AML-193 (cell line): Measurements from ENCODE around the gene AAGAB.
"Not testable (repeated sequence)": the region's sequence is repeated elsewhere in the genome, so short reads cannot be mapped to it uniquely, and the experiment has no call there.

ENCODE experiments used
- DNase-seq, 2 experiments: peaks; one replicate each; lab custom pipeline; 2025; lab: John Stamatoyannopoulos, UW

Gene AAGAB

DNA sequence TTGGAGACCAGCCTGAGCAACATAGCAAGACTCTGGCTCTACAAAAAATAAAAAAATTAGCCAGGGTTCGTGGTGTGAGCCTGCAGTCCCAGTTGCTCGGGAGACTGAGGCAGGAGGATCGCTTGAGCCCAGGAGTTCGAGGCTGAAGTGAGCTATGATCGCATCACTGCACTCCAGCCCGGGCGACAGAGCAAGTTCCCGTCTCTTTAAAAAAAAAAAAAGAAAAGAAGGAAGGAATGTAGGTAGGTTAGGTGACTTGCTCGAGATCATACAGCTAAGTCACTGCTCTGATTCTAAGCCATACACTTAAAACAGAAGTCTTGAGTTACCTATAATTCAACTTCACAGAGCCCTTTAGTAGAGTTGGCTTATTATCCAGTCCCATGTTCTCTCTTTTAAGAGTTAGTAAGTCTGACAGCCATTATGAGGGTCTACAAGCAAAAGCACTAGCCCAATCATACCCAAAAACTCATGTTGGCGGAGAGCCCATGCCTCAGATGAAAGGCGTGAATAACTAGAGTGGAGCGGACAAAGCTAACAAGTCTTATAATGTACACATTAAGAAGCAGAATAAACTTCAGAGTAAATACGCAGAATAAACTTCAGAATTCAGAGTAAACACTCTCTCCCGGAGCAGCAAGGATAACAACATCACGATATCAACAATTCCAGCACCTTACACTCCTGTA lies 768 bp downstream of the AAGAB start:
- DNase-seq, result peak in 1 of 2 experiments; percentile 31

DNA sequence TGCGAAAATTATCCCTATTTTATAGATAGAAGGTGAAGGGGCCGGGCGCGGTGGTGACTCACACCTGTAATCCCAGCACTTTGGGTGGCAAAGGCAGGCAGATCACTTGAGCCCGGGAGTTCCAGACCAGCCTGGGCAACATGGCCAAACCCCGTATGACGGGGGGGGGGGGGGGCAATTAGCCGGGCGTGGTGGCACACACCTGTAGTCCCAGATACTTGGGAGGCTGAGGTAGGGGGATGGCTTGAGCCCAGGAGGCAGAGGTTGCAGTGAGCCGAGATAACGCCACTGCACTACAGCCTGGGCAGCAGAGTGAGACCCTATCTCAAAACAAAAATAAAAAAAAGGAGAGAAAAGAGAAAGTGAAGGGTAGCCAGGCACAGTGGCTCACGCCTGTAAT lies 1.4 kb downstream of the AAGAB start:
- DNase-seq, result no peak

DNA sequence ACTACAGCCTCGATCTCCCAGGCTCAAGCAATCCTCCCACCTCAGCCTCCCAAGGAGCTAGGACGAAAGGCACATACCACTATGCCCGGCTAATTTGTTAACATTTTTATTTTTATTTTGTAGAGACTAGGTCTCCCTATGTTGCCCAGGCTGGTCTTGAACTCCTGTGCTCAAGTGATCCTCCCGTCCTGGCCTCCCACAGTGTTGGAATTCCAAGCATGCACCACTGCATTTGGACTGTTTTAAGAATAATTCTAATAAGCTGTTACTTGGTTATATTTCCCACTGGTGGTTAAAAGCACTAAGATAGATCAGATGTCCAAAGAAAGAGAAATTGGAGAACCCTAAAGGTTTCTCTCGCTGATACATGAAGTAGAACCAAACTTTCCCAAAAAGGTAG lies 3.1 kb downstream of the AAGAB start:
- DNase-seq, result no peak

DNA sequence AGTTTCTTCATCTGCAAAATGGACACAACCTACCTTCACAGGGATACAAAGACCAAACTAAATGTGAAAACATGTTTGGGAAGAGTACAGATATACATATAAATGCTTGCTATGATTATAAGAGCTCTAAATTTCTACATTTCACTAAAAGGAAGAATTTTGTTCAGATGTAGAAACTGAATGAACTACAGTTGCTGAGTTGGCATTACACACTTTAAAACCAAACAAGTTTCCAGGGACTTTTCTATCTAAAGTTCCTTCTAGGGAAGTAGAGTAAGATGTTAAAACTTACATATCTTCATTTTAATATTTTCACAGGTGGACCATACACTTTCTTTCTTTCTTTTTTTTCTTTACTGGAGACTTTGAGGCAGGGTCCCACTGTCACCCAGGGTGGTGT lies 4.6 kb downstream of the AAGAB start:
- DNase-seq, result no peak

DNA sequence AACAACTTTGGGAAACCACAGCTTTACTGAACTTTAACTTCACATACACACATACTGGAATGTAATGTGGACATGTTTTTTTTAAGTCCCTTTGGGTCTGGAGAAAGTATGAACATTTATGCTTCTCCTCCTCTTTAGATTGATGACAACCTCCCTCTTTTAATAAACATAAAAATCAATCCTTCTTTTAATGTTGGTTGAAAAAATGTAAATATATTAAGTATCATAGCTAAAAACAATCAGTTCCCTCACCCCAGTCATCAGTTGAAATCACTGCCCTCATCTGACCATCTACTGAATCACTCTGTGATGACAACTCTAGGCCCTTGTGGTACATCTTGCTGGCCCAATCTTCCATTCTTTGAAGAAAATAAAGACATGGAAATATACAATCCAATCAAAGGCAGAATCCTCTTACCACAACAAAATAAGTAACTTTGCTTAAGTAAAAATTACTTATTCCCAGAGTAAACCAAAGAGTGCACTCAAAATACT lies 6.4 kb downstream of the AAGAB start:
- DNase-seq, result no peak

DNA sequence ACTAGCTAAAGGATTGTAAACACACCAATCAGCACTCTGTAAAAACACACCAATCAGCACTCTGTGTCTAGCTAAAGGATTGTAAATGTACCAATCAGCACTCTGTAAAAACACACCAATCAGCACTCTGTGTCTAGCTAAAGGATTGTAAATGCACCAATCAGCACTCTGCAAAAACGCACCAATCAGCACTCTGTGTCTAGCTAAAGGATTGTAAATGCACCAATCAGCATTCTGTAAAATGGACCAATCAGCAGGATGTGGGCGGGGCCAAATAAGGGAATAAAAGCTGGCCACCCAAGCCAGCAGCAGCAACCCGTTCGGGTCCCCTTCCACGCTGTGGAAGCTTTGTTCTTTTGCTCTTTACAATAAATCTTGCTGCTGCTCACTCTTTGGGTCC lies 7.9 kb downstream of the AAGAB start:
- not testable (repeated sequence) for DNase-seq

DNA sequence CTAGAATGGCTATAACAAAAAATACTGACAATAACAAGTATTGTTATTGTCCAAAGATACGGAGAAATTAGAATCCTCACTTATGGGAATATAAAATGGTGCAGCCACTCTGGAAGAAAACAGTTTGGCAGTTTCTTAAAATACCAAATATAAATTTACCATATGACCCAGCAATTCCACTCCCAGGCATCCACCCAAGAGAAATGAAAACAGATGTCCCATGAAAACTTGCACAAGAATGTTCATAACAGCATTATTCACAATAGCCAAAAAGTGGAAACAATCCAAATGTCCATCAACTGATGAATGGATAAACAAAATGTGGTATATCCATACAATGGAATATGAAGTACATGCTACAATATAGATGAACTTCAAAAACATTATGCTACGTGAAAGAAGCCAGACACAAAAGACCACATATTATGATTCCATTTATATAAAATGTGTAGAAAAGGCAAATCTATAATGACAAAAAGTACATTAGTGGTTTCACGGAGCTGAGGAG lies 9.4 kb downstream of the AAGAB start:
- DNase-seq, result no peak

DNA sequence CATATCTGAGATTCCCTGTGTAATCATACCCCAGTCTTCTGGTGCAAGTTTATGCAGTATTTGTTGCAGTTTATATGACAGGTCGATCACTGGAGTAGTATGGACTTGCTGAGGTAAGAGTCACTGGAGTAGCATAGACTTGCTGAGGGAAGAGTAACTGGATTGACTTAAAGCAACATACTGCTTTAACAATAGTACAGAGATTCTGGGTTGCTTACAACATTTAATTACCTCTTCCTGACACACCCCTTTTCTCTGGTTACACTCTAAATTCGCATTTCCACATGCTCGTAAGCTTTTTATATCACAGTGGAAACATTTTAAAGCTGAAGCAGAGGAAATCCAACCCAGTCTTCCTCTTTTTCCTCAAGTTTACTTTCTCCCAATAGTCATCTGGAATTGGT lies 11.8 kb downstream of the AAGAB start:
- DNase-seq, result no peak

DNA sequence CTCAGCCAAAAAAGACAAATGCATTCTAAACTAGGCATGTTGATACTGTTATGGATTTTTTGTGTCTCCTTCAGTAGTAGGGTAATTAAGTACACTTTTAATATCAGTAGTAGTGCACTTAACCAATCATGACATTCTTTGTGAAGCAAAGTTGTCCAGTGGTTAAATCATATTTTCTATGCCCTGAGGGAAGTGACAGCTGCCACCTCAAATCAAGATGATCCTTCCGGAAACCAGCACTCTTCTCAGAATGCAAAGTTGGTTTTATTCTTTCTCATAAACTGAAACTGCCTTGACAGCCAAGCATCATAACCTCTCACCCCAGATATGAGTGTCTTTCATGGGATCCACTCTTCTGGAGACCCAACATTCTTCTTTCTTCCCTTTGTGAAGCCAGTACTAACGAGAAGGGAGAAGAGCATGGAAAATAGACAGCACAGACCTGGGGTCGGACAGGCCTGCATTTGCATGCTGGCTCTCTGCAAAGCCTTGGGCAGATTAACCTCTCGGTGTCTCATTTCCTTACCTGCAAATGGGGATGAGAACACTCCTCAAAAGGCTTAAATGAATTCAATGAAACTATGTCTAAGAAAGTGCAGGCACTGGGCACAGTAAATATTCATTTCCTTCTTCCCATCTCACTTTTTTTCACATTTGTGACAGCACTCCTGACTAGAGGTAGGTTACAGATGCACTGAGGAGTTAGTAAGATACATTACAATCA lies 13.2 kb downstream of the AAGAB start:
- no peak for DNase-seq

DNA sequence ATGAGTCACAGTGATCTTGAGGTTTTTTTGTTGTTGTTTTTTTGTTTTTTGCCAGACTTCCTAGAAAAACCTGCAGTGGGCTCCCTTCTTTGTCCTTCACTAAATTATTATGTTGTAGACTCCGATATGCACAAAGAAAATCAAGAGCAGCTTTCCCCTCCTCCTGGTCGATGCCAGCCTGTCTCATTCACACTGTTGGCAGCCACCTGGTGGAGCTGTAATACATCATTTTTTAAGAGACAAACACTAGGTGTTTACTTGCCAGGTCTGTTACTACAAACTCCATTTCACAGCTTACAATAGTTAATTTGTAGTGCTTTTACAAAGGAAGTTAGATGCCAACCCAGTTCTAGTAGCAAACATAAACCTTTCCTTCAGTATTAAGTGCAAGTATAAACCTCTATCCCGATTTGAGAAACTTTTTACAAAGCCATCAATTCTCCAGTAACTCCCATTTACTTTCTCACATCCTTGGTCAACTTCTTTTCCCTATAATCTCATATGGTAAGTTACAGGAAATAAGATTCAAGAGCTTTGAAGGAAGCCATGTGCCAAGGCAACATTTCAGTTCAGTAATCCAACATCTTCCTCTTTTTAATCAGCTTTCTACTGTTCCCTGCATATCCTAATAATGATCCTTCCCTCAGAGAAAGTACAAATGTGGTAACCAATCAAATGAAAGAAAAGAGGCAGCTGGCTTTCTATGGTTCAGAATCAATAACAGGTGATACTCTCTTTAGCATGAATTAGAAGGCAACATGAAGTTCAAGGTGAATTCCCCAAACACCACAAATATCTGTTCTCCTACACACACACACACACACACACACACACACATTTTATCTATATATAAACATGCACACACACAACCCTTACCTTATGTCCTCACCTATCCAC lies 14.0 kb downstream of the AAGAB start:
- DNase-seq, result peak; percentile 30 to 32

DNA sequence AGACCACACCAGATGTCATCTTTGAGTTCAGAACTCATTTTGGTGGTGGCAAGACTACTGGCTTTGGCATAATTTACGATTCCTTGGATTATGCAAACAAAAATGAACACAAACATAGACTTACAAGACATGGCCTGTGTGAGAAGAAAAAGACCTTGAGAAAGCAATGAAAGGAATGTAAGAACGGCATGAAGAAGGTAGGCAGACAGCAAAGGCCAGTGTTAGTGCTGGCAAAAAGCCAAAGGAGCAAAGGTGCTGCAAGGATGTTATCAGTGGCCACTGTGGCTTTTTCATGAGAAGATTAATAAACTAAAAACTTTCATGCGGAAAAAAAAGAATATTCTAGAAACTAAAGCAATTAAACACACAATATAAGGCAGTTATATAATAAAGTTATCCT lies 21.9 kb downstream of the AAGAB start:
- no peak for DNase-seq

DNA sequence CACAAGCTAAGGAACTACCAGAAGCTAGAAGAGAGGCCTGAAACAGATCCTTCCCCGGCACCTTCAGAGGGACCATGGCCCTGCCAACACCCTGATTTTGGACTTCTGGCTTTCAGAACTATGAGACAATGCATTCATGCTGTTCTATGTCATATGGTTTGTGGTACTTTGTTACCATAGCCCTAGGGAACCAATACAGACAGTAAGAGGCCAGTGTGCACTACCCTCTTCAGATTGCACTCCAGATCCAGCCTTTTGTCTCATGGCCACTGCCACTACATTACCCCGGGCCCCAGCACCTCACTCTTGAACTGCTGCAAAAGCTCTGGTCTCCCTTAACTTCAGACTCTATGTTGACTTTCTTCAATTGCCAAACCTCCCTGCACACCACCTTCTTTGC lies 24.0 kb downstream of the AAGAB start:
- DNase-seq, result no peak

DNA sequence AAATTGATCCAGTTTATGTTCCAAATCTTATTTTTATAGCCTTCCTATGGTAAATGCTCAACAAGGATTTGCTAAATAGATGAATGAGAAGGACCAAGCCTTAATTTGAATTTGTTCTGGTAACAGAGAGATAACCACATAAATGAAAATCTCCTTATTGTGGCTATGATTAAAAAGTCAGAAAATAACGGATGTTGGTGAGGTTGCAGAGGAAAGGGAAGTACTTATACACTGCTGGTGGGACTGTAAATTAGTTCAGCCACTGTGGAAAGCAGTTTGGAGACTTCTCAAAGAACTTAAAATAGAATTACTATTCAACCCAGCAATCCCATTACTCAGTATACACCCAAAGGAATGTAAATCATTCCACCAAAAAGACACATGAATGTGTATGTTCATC lies 26.2 kb downstream of the AAGAB start:
- DNase-seq, result no peak

DNA sequence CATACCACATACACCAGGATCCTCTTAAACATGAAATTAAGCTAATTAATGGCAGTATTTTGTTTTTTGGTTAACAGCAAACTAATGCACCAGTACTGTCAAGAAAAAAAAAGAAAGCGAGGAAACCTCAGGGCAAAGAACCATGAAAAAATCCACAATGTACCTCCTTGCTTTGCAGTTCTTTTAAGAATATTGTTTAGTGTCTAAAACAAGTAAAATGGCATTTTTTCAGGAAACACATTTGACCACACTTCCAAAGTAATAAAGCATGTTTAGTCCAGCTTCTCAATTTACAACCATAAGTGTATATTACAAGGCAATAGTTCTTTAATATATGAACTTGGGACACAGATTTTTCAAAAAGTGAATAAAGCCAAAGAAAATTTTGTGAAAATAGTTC lies 26.6 kb downstream of the AAGAB start:
- DNase-seq, result no peak

DNA sequence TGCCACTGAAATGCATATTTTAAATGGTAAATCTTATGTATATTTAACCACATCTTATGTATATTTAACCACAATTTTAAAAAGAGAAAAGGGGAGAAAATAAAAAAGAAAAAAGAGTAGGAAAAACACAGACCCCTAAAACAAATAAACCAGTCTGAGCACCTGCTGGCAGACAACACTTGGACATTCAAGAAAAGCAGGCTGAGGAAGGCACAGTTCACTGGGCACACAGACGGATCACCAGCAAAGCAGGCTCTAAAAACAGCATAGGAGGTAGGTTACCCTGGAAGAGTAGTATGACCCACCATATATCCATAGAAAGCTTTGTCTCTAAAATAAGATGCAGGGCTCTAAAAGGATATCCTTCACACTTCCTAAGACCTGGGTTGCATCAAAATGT lies 27.0 kb downstream of the AAGAB start:
- DNase-seq, result no peak

DNA sequence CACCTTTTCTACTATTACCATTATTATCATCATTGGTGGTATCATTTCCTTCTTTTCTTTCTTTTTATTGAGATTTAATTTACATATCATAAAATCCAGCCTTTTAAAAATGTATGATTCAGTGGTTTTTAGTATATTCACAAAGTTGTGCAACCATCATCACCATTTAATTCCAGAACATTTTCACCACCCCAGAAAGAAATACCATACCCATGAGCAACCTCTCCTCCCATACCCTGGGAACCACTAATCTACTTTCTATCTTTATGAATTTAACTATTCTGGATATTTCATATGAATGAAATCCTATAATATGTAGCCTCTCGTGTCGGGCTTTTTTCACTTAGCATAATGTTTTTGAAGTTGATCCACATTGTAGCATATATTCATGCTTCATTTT lies 29.1 kb downstream of the AAGAB start:
- DNase-seq, result no peak

DNA sequence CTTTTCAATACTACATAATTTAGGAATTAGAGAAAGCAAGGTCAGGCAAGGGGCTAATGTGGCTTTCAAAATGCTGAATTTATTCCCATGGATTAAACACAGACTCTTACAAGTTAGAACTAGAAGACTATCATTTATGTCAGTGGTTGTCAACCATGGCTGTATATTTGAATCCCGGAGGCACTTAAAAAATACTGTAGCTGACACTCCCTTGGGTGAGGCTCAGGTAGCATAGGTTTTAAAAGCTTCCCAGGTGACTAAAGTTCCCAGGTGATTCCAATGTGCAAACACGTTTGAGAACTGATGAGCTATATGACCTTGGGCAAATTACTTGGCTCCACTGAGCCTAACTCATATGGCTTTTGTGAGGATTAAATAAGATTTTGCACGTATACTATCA lies 29.6 kb downstream of the AAGAB start:
- DNase-seq, result no peak

DNA sequence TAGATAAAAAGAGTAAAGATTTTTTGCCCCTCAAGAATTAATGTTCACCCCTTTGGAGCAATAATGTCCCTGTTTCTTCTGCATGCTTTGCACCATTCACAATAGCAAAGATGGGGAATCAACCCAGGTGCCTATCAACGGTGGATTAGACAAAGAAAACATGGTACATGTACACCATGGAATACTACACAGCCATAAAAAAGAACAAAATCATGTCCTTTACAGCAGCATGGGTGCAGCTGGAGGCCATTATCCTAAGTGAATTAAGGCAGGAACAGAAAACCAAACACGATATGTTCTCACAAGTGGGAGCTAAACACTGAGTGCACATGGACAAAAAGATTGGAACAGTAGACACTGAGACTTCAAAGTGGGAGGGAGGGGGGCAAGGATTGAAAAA lies 35.2 kb downstream of the AAGAB start:
- no peak for DNase-seq

DNA sequence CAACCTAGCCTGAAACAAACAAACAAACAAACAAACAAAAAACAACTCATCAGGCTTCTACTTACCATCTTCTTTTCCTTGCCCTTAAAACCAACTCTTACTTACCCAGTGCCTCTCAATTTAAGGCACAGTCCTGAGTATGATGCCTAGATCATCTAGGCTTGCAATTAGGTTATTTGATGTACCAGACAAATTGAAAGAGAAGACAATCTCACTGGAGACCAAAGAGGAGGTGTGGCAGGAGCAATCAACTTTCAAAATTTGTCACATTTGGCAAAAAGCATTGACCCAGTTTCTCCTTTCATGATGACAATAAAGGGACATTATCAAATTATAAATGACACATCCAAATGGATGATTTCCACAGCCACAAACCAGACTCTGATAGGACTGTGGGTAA lies 36.0 kb downstream of the AAGAB start:
- DNase-seq, result no peak

DNA sequence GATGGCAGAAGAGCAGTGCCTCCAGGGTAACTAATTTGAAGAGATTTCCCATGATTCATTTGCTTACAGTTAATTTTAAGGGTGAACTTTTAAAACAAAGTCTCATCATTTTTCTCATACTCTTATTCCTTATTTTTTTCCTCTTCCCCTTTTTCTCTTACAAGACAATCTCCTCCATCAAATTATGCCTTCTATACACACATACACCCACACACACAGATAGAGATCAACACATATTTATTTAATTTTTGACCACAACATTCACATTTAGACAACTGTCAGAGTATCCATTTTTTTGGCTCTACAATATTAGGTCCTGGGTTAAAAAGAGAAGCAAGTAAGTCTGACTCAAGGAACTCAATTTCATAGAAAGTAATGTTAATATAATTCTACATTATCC lies 37.6 kb downstream of the AAGAB start:
- no peak for DNase-seq

DNA sequence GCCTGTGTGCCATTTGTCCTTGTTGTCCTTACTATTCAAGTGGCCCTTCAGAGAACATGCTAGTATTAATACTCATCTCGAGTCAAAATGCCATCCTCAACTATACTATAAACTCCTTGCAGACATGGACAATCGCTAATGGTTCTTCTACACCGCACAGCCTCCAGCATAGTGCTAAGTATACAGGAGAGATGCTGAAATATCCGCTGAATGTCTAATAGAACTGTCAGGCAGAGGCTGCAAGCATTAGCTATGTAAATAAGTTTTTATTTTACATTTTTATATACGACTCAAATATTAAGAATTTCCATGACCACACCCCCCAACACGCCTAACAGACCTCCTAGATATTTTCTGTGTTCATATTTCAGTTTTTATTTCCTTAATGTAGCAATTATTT lies 39.4 kb downstream of the AAGAB start:
- DNase-seq, result no peak

DNA sequence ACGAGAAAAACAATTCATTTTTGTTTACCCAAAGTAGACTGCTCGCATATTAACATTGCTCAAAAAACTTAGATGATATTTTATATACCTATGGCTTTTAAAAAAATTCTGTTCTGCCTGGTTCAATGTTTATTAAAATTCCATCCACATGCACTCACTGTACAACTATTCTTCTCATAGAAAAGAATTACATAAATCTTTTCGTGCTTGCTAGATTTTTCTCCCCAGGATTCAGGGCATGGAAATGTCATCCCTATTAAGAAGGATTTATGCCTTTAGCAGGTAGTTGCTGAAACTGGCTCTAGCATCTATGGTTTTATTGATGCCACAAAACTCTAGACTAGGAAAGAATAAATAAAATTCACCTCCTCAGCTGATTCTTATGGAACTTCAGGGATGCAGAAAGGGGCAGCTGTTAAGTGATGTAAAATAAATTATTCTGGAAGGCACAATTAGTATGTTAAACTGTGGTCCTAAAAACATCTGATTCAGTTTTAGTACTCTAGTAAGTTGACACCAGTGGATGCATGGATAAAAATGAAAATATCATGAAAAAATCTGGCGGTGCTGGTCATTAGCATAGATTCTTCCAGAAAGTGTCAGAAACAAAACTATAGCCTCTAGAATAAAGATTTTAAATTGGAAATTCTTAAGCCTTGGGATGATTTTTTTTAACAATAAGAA lies 41.6 kb downstream of the AAGAB start:
- no peak for DNase-seq
